Esophagus squamous epithelium (tissue), 5 donors: Measurements from ENCODE around the gene GEMIN7. TPM values are rescaled to one million over a fixed set of nuclear protein-coding genes. Genes with fewer than 3 reads are reported as not detected.

ENCODE experiments used
- DNase-seq: peaks from one replicate; lab custom pipeline; 2025; lab: John Stamatoyannopoulos, UW
- H3K27ac ChIP-seq, 4 donors: fragments of 200-600 bp; sonication (generic); one replicate each; pipeline ENCODE4 v1.5.1; 2016 to 2019; ENCODE audit warnings: mild to moderate bottlenecking in 1 of 4
- H3K27me3 ChIP-seq, 4 donors: fragments of 200-600 bp; sonication (generic); 1 replicate in 3 of 4; 2 replicates in 1 of 4; pipeline versions ENCODE4 v1.5.1 to v1.6.0; 2017 to 2021; ENCODE audit warnings: antibody characterized with exemption in 1 of 4
- H3K36me3 ChIP-seq, 3 donors: fragments of 200-600 bp; sonication (generic); one replicate each; pipeline ENCODE4 v1.5.1; 2016 to 2019
- H3K4me1 ChIP-seq, 3 donors: fragments of 200-600 bp; sonication (generic); one replicate each; pipeline ENCODE4 v1.5.1; 2017 to 2019
- H3K4me3 ChIP-seq, 4 donors: fragments of 200-600 bp; sonication (generic); 1 replicate in 3 of 4; 2 replicates in 1 of 4; pipeline ENCODE4 v1.5.1; 2016 to 2019; ENCODE audit warnings: mild to moderate bottlenecking in 2 of 4, moderate library complexity in 1 of 4
- H3K9me3 ChIP-seq, 3 donors: fragments of 200-600 bp; sonication (generic); one replicate each; pipeline ENCODE4 v1.5.1; 2016 to 2019
- POLR2A ChIP-seq, 4 donors: fragments of 450-650 bp; IDR thresholded peaks; one replicate each; pipeline ENCODE4 v1.6.1; 2017; ENCODE audit warnings: antibody characterized with exemption in 4 of 4, mild to moderate bottlenecking in 4 of 4, moderate library complexity in 3 of 4
- WGBS, 2 donors: methylation state at CpG; one replicate each; pipeline ENCODE4 v1.1.5; 2018; 5-methylcytosine and 5-hydroxymethylcytosine counted together
- intact Hi-C: fragments of 100-400 bp; cut with DNase I; formaldehyde crosslinking; loops from one replicate; pipeline ENCODE4 v1.15.0; 2022
- total RNA-seq, 4 donors: library from RNA; depleted of rRNA; stranded (reverse); fragments of >200 nt; gene quantifications; one replicate each; pipeline ENCODE4 v1.1.0, GENCODE V29; 2016
- TF ChIP-seq, protein P1 (sequence below), 6 experiments: fragments of 450-650 bp in 4 of 6; fragments of 200-600 bp in 2 of 6; sonication (generic) in 2 of 6; IDR thresholded peaks; one replicate each; pipeline ENCODE4 v1.5.1; 2016 to 2019; ENCODE audit warnings: antibody characterized with exemption in 6 of 6, mild to moderate bottlenecking in 4 of 6, moderate library complexity in 4 of 6
- donor health status: DM: yes; HTN: yes; CAD: no.

GEMIN7 gene
- total RNA-seq, 4 donors from 2014 or later, result 22.3 to 28.0 (median 25.4) TPM

DNA sequence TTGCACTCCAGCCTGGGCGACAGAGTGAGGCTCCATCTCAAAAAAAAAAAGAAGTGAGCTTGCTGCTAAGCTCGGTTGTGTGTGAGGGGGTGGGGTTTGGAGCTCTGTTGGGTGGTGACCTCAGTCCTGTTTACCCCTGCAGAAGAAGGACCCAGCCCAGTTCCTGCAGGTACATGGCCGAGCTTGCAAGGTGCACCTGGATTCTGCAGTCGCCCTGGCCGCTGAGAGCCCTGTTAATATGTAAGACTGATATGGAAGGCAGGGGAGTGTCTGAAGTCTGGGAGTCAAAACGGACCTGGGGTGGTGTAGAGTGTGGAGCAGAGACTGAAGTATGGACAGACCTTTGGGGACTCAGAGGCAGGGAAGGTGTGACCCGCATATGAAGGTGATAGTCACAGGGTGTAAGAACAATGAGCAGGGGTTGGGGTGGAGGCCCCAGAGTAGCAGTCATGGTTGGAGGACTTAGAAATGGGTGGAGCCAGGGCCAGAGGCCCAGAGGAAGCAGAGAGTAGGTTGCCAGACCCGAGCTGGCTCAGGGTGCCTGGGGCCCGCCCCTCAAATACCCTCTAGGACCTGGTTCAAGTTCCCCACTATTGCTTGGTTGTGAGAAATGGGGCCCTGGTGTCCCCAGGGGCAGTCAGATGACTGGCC, 27.0 kb upstream of the GEMIN7 start:
- H3K4me1 ChIP-seq, result peaks cover 15 to 58% (median 33%) of the 10 kb centered on the region in 3 donors
- H3K36me3 ChIP-seq, result peaks cover 8 to 66% (median 43%) of the 10 kb centered on the region in 3 donors
- H3K27ac ChIP-seq, result peak overlapping the region; percentile 63 to 79 (median 69)
- DNase-seq, result no peak
- H3K4me3 ChIP-seq, result no peak overlapping the region
- H3K27me3 ChIP-seq, result no peaks in the 10 kb centered on the region
- WGBS, 2 donors, result 30 to 32% methylated on average over 7 to 8 of the region's 9 CpGs
- no peaks in the 10 kb centered on the region for H3K9me3 ChIP-seq
- intact Hi-C loops, result no loop called here
- TF ChIP-seq, protein P1, sequence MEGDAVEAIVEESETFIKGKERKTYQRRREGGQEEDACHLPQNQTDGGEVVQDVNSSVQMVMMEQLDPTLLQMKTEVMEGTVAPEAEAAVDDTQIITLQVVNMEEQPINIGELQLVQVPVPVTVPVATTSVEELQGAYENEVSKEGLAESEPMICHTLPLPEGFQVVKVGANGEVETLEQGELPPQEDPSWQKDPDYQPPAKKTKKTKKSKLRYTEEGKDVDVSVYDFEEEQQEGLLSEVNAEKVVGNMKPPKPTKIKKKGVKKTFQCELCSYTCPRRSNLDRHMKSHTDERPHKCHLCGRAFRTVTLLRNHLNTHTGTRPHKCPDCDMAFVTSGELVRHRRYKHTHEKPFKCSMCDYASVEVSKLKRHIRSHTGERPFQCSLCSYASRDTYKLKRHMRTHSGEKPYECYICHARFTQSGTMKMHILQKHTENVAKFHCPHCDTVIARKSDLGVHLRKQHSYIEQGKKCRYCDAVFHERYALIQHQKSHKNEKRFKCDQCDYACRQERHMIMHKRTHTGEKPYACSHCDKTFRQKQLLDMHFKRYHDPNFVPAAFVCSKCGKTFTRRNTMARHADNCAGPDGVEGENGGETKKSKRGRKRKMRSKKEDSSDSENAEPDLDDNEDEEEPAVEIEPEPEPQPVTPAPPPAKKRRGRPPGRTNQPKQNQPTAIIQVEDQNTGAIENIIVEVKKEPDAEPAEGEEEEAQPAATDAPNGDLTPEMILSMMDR (IDR thresholded peaks at IDR 0.05), result no peak
- TF ChIP-seq POLR2A (IDR thresholded peaks at IDR 0.05), result no peak

DNA sequence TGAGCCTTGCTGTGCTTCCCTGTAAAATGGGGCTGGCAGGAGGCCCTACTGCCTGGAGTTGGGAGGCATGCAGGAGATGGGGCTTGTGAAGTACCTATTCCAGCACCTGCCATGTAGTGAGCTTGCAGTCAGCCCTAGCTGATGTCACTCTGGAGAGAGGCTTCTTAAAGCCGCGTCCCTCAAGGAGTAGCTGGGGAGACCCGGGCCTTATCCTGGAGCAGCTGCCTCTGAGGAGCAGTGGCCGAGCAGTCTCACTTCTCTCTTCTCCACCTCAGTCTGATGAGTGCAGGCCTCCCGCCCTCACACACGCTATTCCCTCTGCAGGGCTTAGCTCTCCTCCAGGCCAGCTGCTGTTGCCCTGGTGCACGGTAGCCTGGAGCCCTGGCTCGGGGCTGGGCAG, 22.2 kb upstream of the GEMIN7 start:
- WGBS, 2 donors, result 88 to 92% methylated on average over 5 to 6 of the region's 8 CpGs
- TF ChIP-seq POLR2A (IDR thresholded peaks at IDR 0.05), result no peak
- TF ChIP-seq, protein P1 (IDR thresholded peaks at IDR 0.05), result no peak
- no peak for DNase-seq

DNA sequence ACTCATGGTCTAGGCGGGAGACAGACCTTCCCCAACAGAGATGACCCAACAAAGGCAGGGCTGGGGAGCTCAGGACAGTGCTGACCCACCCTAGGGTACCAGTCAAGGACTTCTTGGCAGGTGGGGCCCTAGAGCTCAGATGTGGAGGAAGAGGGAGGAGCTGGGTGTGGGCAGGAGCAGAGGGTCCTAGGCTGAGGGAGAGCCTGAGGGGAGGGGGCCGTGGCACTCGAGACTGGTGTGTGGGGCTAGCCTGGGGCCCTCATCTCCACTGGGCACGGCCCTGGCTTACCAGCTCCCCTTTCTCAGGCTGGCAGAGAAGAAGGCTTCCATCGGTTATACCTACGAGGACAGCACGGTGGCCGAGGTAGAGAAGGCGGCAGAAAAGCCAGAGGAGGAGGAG, 21.6 kb upstream of the GEMIN7 start:
- no peak overlapping the region for H3K4me3 ChIP-seq
- H3K9me3 ChIP-seq, result no peaks in the 10 kb centered on the region
- no peak for TF ChIP-seq POLR2A (IDR thresholded peaks at IDR 0.05)
- TF ChIP-seq, protein P1 (IDR thresholded peaks at IDR 0.05), result no peak
- no peak overlapping the region for H3K27ac ChIP-seq
- H3K36me3 ChIP-seq, result peaks cover 47 to 100% (median 84%) of the 10 kb centered on the region in 3 donors
- peaks cover under 1 to 13% (median under 1%) of the 10 kb centered on the region in 3 donors for H3K4me1 ChIP-seq
- WGBS, 2 donors, result 60 to 92% methylated on average over 2 to 5 of the region's 9 CpGs
- intact Hi-C loops, result no loop called here
- no peak for DNase-seq
- H3K27me3 ChIP-seq, result no peaks in the 10 kb centered on the region

More for the DNA sequence above, 22.2 kb upstream of the GEMIN7 start:
- intact Hi-C loops, result no loop called here
- H3K36me3 ChIP-seq, result peaks cover 45 to 100% (median 83%) of the 10 kb centered on the region in 3 donors
- H3K4me3 ChIP-seq, result no peak overlapping the region
- no peaks in the 10 kb centered on the region for H3K27me3 ChIP-seq
- H3K9me3 ChIP-seq, result no peaks in the 10 kb centered on the region
- peaks cover 6 to 19% (median 7%) of the 10 kb centered on the region in 3 donors for H3K4me1 ChIP-seq
- H3K27ac ChIP-seq, result no peak overlapping the region

DNA sequence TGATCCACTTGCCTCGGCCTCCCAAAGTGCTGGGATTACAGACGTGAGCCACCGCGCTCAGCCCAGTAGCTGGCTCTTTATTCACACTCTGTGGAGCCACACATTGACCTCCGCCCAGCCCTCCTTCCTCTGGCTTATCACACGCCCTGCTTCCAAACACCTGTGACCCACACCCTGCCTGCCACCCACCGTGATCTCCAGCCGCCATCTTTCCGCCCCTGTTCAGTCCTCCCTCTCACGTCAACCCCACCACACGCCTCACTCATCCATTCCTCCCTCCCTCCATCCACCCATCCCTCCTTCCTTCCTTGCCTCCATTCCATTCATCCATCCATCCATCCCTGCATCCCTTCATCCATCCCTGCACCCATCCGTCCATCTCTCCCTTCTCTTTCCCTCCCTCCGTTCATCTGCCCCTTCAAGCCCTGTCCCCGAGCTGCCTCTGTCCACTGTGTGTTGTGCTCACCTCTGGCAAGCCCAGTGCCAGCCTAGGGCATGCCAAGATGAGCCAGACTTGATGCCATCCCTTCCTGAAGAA, 20.4 kb upstream of the GEMIN7 start:
- Histone ChIP-seq H3K9me3 (no peaks in the 10 kb centered on the region), H3K4me3 (no peak overlapping the region), H3K36me3 (peaks cover 53 to 99% (median 91%) of the 10 kb centered on the region in 3 donors), H3K4me1 (peaks cover 0 to 9% (median 0%) of the 10 kb centered on the region in 3 donors), H3K27me3 (no peaks in the 10 kb centered on the region), H3K27ac (no peak overlapping the region)
- TF ChIP-seq, protein P1 (IDR thresholded peaks at IDR 0.05), result no peak
- no peak for TF ChIP-seq POLR2A (IDR thresholded peaks at IDR 0.05)
- DNase-seq, result no peak
- 83 to 86% methylated on average over 14 of the region's 14 CpGs for WGBS, 2 donors
- intact Hi-C loops, result no loop called here

DNA sequence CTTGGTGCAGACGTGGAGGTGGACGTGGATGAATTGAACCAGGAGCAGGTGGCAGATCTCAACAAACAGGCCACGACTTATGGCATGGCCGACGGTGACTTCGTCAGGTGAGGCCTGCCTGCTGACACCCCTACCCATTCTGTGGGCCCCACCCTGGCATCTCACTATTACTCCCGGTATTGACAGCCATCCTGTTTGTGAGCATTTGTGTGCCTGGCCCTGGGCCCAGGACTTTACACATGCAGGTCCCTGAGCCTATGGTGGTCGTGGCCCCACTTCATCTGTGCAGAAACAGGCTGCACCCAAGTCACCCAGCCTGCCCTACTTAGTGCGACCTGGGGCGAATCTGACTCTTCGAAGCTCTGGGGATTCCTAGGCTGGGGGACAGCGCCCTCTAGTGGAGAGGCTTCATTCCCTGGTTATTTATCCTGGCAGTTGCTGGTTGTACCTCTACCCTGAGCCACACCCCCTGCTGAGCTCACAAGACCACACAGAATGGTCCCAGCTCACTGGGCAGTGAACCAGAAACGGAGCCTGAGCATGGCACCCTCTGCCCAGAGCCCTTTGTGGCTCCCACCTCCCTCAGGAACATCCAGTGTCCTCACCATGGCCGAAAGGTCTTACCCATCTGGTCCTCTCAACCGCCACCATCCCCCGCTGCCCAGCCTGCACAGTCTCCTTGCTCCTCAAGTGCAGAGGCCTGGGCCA, 19.6 kb upstream of the GEMIN7 start:
- intact Hi-C loops, result no loop called here

More for the DNA sequence above, 19.6 kb upstream of the GEMIN7 start:
- TF ChIP-seq, protein P1 (IDR thresholded peaks at IDR 0.05), result peak; percentile 87 to 94 (median 92)
- no peak for TF ChIP-seq POLR2A (IDR thresholded peaks at IDR 0.05)
- peaks cover 61 to 99% (median 91%) of the 10 kb centered on the region in 3 donors for H3K36me3 ChIP-seq
- DNase-seq, result no peak
- H3K4me1 ChIP-seq, result peaks cover 0 to 9% (median 0%) of the 10 kb centered on the region in 3 donors
- no peaks in the 10 kb centered on the region for H3K27me3 ChIP-seq
- no peaks in the 10 kb centered on the region for H3K9me3 ChIP-seq
- no peak overlapping the region for H3K27ac ChIP-seq
- WGBS, 2 donors, result 43 to 50% methylated on average over 8 to 15 of the region's 16 CpGs
- H3K4me3 ChIP-seq, result no peak overlapping the region
